DND-41 (cell line): ENCODE measurements around the gene DEPDC4.

Source experiments
- EZH2 ChIP-seq: IDR thresholded peaks from 3 replicates; pipeline ENCODE4 v1.6.1; 2012; ENCODE audit warnings: borderline replicate concordance, low read depth, mild to moderate bottlenecking, moderate library complexity, low read length, inconsistent platforms; ENCODE audit not compliant: severe bottlenecking
- TF ChIP-seq, protein P1 (sequence below): IDR thresholded peaks from 2 replicates; pipeline ENCODE4 v1.5.1; 2012; ENCODE audit warnings: borderline replicate concordance, low read length, moderate library complexity, mild to moderate bottlenecking; ENCODE audit not compliant: poor library complexity, severe bottlenecking; ENCODE audit errors: extremely low read depth

DNA sequence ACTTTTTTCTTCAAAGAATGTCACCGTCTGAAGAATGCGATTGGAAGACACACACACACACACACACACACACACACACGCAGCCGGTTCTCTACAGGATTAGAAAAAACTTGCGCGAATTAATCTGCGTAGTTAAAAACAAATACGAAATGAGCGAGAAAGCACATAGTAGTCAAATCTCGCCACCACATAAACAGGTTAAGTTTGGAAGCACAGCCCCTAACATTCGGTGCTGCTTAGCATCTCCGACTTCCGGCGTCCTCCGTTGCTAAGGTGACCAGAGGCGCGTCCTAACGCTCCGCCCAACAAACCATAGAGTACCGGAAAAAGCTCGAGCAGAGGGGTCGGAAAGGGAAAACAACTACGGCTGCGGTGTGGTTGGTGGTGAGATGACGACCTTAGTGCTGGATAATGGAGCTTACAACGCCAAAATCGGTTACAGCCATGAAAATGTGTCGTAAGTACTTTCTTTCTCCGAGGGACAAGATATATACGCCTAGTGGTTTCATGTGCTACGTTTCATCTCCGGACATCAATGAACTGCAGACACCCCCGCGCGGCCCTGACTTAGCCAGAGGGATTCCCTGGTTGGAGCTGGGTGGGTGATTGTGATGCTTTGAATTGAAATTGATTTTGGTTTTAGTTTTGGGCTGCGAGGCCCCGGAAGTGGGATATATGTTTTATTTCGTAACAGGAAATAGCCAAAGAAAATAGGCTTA, 66.3 kb downstream of the DEPDC4 start, which contains the start of gene ACTR6:
- TF ChIP-seq, protein P1, sequence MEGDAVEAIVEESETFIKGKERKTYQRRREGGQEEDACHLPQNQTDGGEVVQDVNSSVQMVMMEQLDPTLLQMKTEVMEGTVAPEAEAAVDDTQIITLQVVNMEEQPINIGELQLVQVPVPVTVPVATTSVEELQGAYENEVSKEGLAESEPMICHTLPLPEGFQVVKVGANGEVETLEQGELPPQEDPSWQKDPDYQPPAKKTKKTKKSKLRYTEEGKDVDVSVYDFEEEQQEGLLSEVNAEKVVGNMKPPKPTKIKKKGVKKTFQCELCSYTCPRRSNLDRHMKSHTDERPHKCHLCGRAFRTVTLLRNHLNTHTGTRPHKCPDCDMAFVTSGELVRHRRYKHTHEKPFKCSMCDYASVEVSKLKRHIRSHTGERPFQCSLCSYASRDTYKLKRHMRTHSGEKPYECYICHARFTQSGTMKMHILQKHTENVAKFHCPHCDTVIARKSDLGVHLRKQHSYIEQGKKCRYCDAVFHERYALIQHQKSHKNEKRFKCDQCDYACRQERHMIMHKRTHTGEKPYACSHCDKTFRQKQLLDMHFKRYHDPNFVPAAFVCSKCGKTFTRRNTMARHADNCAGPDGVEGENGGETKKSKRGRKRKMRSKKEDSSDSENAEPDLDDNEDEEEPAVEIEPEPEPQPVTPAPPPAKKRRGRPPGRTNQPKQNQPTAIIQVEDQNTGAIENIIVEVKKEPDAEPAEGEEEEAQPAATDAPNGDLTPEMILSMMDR: peak; percentile 38
- TF ChIP-seq EZH2: no peak
